IgD-negative memory B cell (primary cell): Measurements from ENCODE around the gene LEAP2. TPM values are rescaled to one million over a fixed set of nuclear protein-coding genes. Genes with fewer than 3 reads are reported as not detected.
A peak's percentile ranks its signal among the peaks of the same experiment; 100 is the strongest.
"Not testable (repeated sequence)": the region's sequence is repeated elsewhere in the genome, so short reads cannot be mapped to it uniquely, and the experiment has no call there.

Source experiments
- H3K27ac Mint-ChIP-seq, 3 donors: one replicate each; pipeline ENCODE4 v1.8.0; 2020 to 2022; ENCODE audit warnings: mild to moderate bottlenecking in 3 of 3, mixed read lengths in 3 of 3, moderate library complexity in 1 of 3
- H3K27me3 Mint-ChIP-seq: one replicate; pipeline ENCODE4 v1.8.0; 2021; ENCODE audit warnings: mixed read lengths
- H3K36me3 Mint-ChIP-seq: one replicate; pipeline ENCODE4 v1.8.0; 2020; ENCODE audit warnings: mild to moderate bottlenecking, mixed read lengths
- H3K4me1 Mint-ChIP-seq, 3 donors: one replicate each; pipeline ENCODE4 v1.8.0; 2020 to 2022; ENCODE audit warnings: mixed read lengths in 3 of 3, mild to moderate bottlenecking in 1 of 3
- H3K4me3 Mint-ChIP-seq, 4 donors: one replicate each; pipeline ENCODE4 v1.8.0; 2020 to 2022; ENCODE audit warnings: mild to moderate bottlenecking in 4 of 4, mixed read lengths in 4 of 4, moderate library complexity in 3 of 4
- H3K9me3 Mint-ChIP-seq, 3 donors: one replicate each; pipeline ENCODE4 v1.8.0; 2020 to 2021; ENCODE audit warnings: mixed read lengths in 3 of 3, mild to moderate bottlenecking in 1 of 3
- polyA plus RNA-seq: library from polyadenylated mRNA; unstranded; fragments of 300-500 nt; fragmentation: Illumina TruSeq; gene quantifications from one replicate; pipeline ENCODE4 v1.2.3, GENCODE V29; 2021

The LEAP2 gene
- polyA plus RNA-seq, 1 donor from 2014 or later: 1.4 TPM

DNA sequence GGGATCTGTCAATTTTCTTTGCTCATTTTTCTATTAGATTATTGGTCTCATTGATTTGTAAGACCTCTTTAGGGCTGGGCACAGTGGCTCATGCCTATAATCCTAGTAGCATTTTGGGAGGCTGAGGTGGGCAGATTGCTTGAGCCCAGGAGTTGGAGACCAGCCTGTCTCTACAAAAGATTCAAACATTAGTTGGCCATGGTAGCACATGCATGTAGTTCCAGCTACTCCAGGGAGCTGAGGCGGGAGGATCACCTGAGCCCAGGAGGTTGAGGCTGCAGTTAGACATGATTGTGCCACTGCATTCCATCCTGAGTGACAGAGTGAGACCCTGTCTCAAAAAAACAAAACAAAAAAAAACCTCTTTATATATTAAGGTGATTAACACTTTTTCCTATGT lies 36.6 kb upstream of the LEAP2 start:
- Mint-ChIP-seq H3K4me1 (peaks cover 0 to 1% (median 0%) of the 10 kb centered on the region in 3 donors), H3K27ac (no peak overlapping the region), H3K27me3 (no peaks in the 10 kb centered on the region), H3K36me3 (no peaks in the 10 kb centered on the region), H3K9me3 (no peaks in the 10 kb centered on the region), H3K4me3 (peak overlapping the region in 1 of 4 donors; percentile 58)

DNA sequence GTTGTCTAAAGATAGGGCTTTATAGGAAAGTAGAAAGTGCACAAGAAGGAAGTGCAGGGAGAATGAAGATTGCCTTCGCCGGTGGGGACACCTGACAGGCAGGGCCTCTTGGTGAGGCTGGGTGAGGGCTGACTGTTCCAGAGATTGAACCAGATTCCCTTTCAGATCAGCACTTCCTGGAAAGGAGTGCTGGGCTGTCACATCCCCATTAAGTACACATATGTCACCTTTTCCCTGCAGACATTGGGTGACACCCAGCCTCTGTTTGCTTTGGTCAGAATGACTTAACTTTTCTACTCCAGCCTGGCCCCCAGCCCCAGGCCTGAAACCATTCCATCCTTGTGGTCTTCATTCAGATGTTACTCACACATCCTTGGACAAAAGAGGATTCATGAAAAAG lies 35.6 kb upstream of the LEAP2 start:
- H3K27ac Mint-ChIP-seq: no peak overlapping the region
- no peaks in the 10 kb centered on the region for H3K4me1 Mint-ChIP-seq
- no peaks in the 10 kb centered on the region for H3K27me3 Mint-ChIP-seq
- H3K4me3 Mint-ChIP-seq: no peak overlapping the region
- H3K9me3 Mint-ChIP-seq: no peaks in the 10 kb centered on the region
- H3K36me3 Mint-ChIP-seq: no peaks in the 10 kb centered on the region

DNA sequence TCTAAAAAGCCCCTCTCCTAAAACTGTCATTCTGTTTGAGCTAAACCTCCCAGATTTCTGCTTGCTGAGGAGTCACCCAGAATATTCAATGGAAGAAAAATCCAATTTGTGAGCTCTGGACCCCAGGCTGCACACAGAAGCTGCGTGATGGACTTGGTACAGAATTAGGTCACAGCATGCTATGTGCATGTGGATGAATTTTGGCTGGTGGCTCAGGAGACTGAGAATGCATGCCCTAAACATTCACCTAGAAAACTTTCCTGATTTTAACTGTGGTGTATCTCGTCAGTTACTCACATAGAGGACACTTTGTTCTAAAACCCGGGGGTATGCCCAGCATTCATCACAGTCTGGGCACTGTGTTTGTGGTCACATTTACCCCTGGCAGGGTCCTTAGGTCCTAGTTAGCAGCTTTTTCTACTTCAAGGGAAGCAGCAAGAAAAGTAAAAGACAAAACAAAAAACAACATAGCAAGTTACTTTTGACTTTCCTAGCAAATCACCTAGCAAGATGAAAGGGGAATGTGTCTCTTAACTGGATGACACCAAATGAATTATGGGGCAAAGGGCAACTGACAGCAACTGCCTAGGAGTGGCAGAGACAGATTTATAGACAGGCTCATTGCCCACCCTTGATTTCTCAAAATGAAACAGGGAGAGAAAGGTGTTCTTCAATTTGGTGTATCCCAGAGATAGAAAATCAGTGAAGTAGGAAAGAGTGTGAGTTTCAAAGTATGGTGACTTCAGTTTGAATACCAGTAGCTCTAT lies 34.8 kb upstream of the LEAP2 start:
- H3K9me3 Mint-ChIP-seq: no peaks in the 10 kb centered on the region
- H3K27ac Mint-ChIP-seq: no peak overlapping the region
- no peaks in the 10 kb centered on the region for H3K27me3 Mint-ChIP-seq
- H3K4me1 Mint-ChIP-seq: no peaks in the 10 kb centered on the region
- H3K4me3 Mint-ChIP-seq: no peak overlapping the region
- no peaks in the 10 kb centered on the region for H3K36me3 Mint-ChIP-seq

DNA sequence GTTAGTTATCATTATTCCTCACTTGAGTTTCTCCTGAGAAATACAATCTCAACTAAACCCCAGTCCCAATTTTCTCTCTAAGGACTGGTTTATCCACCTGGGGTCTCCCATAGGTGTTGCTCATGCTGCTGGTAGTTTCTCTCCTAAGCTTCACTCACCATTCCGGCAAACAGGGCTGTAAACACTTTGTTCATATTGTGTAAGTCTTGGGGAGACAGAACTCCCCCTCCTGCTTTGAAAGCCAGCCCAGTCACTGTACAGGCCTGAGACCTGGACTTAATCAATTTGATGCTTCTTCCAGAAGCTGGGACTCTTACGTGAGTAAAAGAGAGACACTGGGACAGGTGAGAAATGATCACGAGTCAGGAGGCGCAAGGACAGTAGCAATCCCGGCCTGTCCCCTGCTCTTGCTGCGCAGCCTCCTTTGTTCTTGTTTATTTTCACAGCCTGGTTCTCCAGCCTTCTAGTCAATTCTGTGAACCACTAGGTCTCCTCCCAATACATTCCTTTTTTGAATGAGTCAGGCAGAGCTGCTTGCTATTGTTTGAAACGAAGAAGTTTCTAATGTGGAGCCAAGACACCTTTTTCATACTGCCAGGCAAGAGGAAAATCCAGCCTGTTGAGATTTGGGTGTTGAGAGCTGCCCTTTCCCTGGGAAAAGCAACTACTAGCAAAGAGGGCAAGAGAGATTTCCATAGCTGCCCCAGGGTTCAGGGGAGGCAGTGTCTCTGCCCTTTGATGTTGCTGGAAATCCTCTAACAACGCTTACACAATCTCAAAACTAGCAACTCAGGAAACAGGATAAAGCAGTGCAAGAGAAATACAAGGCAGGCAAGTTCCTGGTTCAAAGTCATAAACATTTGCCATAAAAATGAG lies 33.8 kb upstream of the LEAP2 start:
- H3K36me3 Mint-ChIP-seq: no peaks in the 10 kb centered on the region
- no peaks in the 10 kb centered on the region for H3K9me3 Mint-ChIP-seq
- no peak overlapping the region for H3K27ac Mint-ChIP-seq
- H3K27me3 Mint-ChIP-seq: no peaks in the 10 kb centered on the region
- no peak overlapping the region for H3K4me3 Mint-ChIP-seq
- no peaks in the 10 kb centered on the region for H3K4me1 Mint-ChIP-seq

DNA sequence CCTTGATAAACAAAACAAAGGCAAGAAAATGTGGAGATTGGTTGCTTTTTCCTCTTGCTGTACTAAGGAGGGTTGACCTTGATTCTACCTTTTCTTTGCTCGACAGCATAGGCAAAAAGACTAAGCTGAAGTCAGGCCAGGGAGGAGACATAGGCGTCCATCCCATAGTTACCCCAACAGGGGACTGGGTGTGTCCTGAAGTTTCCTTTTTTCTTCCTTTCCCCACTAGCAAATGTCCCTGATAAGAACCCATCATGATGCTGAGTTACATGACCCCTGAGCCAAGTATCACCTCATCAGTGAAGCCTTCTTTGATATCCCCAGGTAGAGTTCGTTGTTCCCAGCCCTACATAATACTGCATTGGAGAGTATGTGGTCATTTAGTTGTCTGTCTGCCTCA lies 33.2 kb upstream of the LEAP2 start:
- Mint-ChIP-seq H3K9me3 (no peaks in the 10 kb centered on the region), H3K4me1 (no peaks in the 10 kb centered on the region), H3K4me3 (no peak overlapping the region), H3K36me3 (no peaks in the 10 kb centered on the region), H3K27me3 (no peaks in the 10 kb centered on the region), H3K27ac (no peak overlapping the region)

DNA sequence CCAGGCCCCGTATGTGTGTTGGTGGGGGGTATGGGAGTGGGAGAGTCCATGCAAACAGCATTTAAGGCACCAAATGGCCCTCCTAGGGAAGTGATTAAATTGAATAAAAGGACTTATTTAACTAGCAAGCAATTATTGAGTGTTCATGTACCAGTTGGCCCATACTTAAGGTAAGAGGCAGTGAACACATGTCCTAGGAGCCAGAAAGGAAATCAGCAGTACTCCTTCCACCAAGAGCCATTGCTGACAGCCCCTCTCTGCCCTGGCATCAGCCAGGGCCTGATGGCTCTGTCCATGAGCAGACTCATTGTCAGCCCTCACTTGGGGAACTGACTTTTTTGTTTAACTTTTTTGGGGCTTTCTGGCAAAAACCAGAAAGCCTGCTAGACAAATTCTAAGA lies 32.6 kb upstream of the LEAP2 start:
- Mint-ChIP-seq H3K36me3 (no peaks in the 10 kb centered on the region), H3K4me1 (no peaks in the 10 kb centered on the region), H3K27ac (no peak overlapping the region), H3K9me3 (no peaks in the 10 kb centered on the region), H3K4me3 (no peak overlapping the region), H3K27me3 (no peaks in the 10 kb centered on the region)

DNA sequence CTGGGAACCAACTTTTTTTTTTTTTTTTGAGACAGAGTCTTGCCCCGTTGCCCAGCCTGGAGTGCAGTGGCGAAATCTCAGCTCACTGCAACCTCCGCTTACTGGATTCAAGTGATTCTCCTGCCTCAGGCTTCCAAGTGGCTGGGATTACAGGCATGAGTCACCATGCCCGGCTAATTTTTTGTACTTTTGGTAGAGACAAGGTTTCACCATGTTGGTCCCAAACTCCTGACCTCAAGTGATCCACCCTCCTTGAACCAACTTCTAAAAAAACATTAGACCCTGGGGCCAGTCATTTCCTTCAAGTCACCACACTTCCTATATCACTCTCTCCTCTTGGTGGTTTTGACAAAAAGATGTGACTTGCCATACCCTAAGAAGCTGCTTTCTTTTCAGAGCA lies 32.2 kb upstream of the LEAP2 start:
- Mint-ChIP-seq H3K36me3 (no peaks in the 10 kb centered on the region), H3K27me3 (no peaks in the 10 kb centered on the region), H3K4me3 (no peak overlapping the region), H3K9me3 (no peaks in the 10 kb centered on the region), H3K4me1 (no peaks in the 10 kb centered on the region), H3K27ac (no peak overlapping the region)

DNA sequence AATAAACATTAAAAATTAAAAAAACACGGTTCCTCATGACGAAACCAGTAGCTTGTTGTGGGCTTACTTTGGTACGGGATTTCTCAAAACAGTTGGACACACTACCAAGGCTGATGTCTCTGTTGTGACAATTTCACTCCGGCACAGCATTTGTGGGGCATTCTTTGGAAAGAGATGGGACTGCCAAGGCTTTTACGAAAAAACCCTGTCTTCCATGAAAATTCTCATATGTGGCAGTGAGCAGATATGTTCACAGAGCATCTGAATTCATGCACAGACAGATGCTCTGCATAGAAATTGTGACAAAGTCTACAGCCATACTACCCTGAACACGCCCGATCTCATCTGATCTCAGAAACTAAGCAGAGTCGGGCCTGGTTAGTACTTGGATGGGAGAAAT lies 25.2 kb upstream of the LEAP2 start:
- no peaks in the 10 kb centered on the region for H3K9me3 Mint-ChIP-seq
- H3K4me3 Mint-ChIP-seq: no peak overlapping the region
- H3K27ac Mint-ChIP-seq: no peak overlapping the region
- no peaks in the 10 kb centered on the region for H3K4me1 Mint-ChIP-seq
- H3K36me3 Mint-ChIP-seq: no peaks in the 10 kb centered on the region
- H3K27me3 Mint-ChIP-seq: no peaks in the 10 kb centered on the region

DNA sequence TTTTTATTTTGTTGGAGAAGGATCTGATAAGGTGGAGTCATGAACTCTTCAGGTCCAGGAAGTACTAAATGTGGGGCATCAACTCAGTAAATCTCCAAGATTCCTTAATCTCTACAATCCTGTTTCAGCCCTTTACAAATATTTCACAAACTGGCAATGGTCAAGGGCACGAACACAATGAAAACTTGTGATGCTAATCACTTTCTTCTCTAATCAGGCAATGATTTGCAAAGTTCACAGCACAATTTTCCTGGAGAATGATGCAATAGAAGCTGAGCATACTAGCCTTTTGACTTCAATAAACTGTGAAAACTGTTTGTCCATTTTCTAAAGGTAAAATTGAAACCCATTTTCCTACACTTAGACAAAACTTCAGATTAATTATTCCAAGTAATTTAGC lies 24.1 kb upstream of the LEAP2 start:
- Mint-ChIP-seq H3K4me1 (no peaks in the 10 kb centered on the region), H3K9me3 (no peaks in the 10 kb centered on the region), H3K4me3 (no peak overlapping the region), H3K36me3 (no peaks in the 10 kb centered on the region), H3K27me3 (no peaks in the 10 kb centered on the region), H3K27ac (no peak overlapping the region)

DNA sequence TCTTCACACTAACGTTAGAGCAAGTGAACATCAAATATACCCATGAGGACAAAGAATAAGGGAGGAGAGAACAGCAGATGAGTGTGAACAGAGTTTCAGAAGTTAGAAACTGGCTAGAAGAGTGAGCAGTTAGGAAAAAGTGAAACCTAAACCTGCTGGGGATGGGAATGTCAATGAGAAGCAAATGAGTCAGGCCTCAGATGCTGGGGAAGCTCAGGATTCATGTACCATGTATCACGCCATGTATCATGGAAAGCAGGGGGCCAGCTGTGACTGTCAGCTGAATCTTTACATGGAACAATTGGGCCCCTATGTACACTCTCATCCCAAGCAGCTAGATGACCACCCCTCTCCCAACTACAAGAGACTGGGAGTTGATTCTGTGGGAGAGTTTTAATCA lies 23.4 kb upstream of the LEAP2 start:
- Mint-ChIP-seq H3K9me3 (no peaks in the 10 kb centered on the region), H3K27ac (no peak overlapping the region), H3K27me3 (peaks cover 4% of the 10 kb centered on the region), H3K36me3 (no peaks in the 10 kb centered on the region), H3K4me3 (no peak overlapping the region), H3K4me1 (no peaks in the 10 kb centered on the region)

GRCh38 chr5:132853323-132853722 lies 20.1 kb upstream of the LEAP2 start:
- H3K9me3 Mint-ChIP-seq: no peaks in the 10 kb centered on the region
- H3K27me3 Mint-ChIP-seq: peaks cover 15% of the 10 kb centered on the region
- H3K27ac Mint-ChIP-seq: no peak overlapping the region
- no peaks in the 10 kb centered on the region for H3K36me3 Mint-ChIP-seq
- H3K4me1 Mint-ChIP-seq: peaks cover 0 to 1% (median 0%) of the 10 kb centered on the region in 3 donors
- no peak overlapping the region for H3K4me3 Mint-ChIP-seq

DNA sequence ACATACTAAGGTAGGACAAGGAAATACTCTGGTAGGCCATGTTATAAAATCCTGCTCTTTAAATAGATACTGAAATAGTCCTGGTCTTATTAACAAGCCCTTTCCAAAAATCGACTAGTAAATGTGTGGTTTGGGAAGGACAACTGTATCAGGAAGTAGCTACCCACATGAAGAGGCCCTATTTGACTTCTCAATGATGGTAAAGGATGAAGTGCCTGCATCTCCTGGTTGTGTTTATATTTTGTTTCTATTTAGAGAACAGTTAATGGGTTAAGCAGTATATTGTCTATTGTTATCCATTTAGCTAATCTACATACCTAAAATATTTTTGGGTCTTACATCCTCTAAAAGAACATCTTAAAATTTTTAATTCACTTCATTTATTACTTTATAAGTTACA lies 19.7 kb upstream of the LEAP2 start:
- no peak overlapping the region for H3K27ac Mint-ChIP-seq
- peaks cover under 1% of the 10 kb centered on the region for H3K36me3 Mint-ChIP-seq
- H3K27me3 Mint-ChIP-seq: peaks cover 15% of the 10 kb centered on the region
- H3K4me1 Mint-ChIP-seq: peaks cover 0 to 1% (median 0%) of the 10 kb centered on the region in 3 donors
- no peak overlapping the region for H3K4me3 Mint-ChIP-seq
- H3K9me3 Mint-ChIP-seq: no peaks in the 10 kb centered on the region

DNA sequence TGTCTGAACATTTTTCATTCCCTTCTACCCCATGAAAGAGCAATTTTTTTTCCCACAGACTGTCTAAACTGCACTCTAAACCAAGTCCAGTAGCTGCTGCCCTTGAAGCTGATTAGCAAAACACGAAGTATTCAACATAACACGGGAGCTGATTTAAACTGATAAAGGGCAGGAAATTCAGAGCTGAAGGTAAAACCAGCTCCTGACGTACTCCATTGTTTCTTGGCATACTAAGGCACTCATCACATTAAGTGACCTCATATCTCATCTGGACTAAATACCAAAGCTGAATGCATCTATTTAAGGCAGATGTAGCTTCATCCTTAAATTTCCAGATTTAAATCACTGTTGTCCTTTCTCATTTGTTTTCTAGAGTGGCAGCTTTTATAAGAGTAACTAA lies 19.2 kb upstream of the LEAP2 start:
- Mint-ChIP-seq H3K9me3 (no peaks in the 10 kb centered on the region), H3K4me3 (no peak overlapping the region), H3K27ac (no peak overlapping the region), H3K36me3 (peaks cover 1% of the 10 kb centered on the region), H3K4me1 (peaks cover 0 to 1% (median 0%) of the 10 kb centered on the region in 3 donors), H3K27me3 (peaks cover 15% of the 10 kb centered on the region)

DNA sequence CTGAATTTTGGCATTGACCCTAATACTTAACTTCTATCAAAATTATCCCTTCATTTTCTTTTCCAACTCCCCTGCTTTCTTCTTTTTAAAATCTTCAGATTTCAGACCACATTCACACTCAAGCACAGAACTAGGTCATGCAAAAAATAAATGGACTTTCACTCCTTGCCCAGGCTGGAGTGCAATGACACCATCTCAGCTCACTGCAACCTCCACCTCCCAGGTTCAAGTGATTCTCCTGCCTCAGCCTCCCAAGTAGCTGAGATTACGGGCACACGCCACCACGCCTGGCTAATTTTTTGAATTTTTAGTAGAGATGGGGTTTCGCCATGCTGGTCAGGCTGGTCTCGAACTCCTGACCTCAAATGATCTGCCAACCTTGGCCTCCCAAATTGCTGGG lies 18.5 kb upstream of the LEAP2 start:
- peak overlapping the region in 1 of 4 donors; percentile 58 for H3K4me3 Mint-ChIP-seq
- not testable (repeated sequence) for H3K36me3 Mint-ChIP-seq, H3K27ac Mint-ChIP-seq, H3K4me1 Mint-ChIP-seq, H3K9me3 Mint-ChIP-seq
- H3K27me3 Mint-ChIP-seq: peaks cover 15% of the 10 kb centered on the region

GRCh38 chr5:132856011-132856410 lies 17.5 kb upstream of the LEAP2 start:
- Mint-ChIP-seq H3K9me3 (no peaks in the 10 kb centered on the region), H3K27ac (no peak overlapping the region), H3K27me3 (peaks cover 15% of the 10 kb centered on the region), H3K36me3 (peaks cover 1% of the 10 kb centered on the region), H3K4me3 (no peak overlapping the region), H3K4me1 (peaks cover 0 to 1% (median 0%) of the 10 kb centered on the region in 3 donors)
